Measurements from ENCODE around the gene ANXA4.
"Not testable (repeated sequence)": the region's sequence is repeated elsewhere in the genome, so short reads cannot be mapped to it uniquely, and the experiment has no call there.

- TF ChIP-seq CTCF, POLR2A (IDR thresholded peaks at IDR 0.05): not testable (repeated sequence)
These were observed 3.8 kb upstream of the ANXA4 start for GRCh38 chr2:69738149-69738548.

All from thyroid gland (tissue), 4 donors.